Fibroblast of gingiva (primary cell): ENCODE measurements around the gene COPZ2.
"Not testable (repeated sequence)": the region's sequence is repeated elsewhere in the genome, so short reads cannot be mapped to it uniquely, and the experiment has no call there.

Source experiments
- DNase-seq: peaks from one replicate; pipeline ENCODE4 v3.0.0-alpha.2; 2011; ENCODE audit warnings: low read depth

The COPZ2 gene

GRCh38 chr17:48030531-48030930, 7.1 kb downstream of the COPZ2 start:
- peak; percentile 53 for DNase-seq

GRCh38 chr17:48028736-48029135, 8.9 kb downstream of the COPZ2 start:
- no peak for DNase-seq

GRCh38 chr17:48027322-48027981, 10.1 kb downstream of the COPZ2 start:
- no peak for DNase-seq

- DNase-seq: peak; percentile 93
Observed at GRCh38 chr17:48026502-48027321, 10.9 kb downstream of the COPZ2 start.

- DNase-seq: no peak
Observed at GRCh38 chr17:48025904-48026501, 11.6 kb downstream of the COPZ2 start.

GRCh38 chr17:48025040-48025903, 12.3 kb downstream of the COPZ2 start:
- peak; percentile 94 for DNase-seq

- DNase-seq: peak; percentile 60
Observed at GRCh38 chr17:48024149-48025039, 13.2 kb downstream of the COPZ2 start.

GRCh38 chr17:48023400-48024148, 14.0 kb downstream of the COPZ2 start:
- DNase-seq: peak; percentile 82

GRCh38 chr17:48022901-48023300, 14.7 kb downstream of the COPZ2 start:
- no peak for DNase-seq

- no peak for DNase-seq
Observed at GRCh38 chr17:48021934-48022333, 15.7 kb downstream of the COPZ2 start.

- DNase-seq: not testable (repeated sequence)
Observed at GRCh38 chr17:48017817-48018158, 19.8 kb downstream of the COPZ2 start.

GRCh38 chr17:48016112-48016511, 21.5 kb downstream of the COPZ2 start:
- DNase-seq: no peak

- DNase-seq: no peak
Observed at GRCh38 chr17:48014595-48015111, 22.9 kb downstream of the COPZ2 start.

- DNase-seq: no peak
Observed at GRCh38 chr17:48013876-48014594, 23.6 kb downstream of the COPZ2 start.

GRCh38 chr17:48012654-48013053, 24.9 kb downstream of the COPZ2 start:
- no peak for DNase-seq

GRCh38 chr17:48012151-48012520, 25.5 kb downstream of the COPZ2 start:
- DNase-seq: no peak

GRCh38 chr17:48011405-48012150, 26.0 kb downstream of the COPZ2 start:
- no peak for DNase-seq

GRCh38 chr17:48010193-48010592, 27.4 kb downstream of the COPZ2 start:
- no peak for DNase-seq
